Dendritic cell treated with granulocyte-macrophage colony-stimulating factor and Interleukin-4, amounts not matched to agents 40 ng/mL and 50 ng/mL, for 4 days (primary cell): Measurements from ENCODE around the gene GABRD.
"Not testable (repeated sequence)": the region's sequence is repeated elsewhere in the genome, so short reads cannot be mapped to it uniquely, and the experiment has no call there.

ENCODE experiments used
- H3K27ac Mint-ChIP-seq: one replicate; pipeline ENCODE4 v1.8.0; 2022; ENCODE audit warnings: mild to moderate bottlenecking, mixed read lengths
- H3K27me3 Mint-ChIP-seq: one replicate; pipeline ENCODE4 v1.8.0; 2022; ENCODE audit warnings: mild to moderate bottlenecking, mixed read lengths
- H3K36me3 Mint-ChIP-seq: one replicate; pipeline ENCODE4 v1.8.0; 2022; ENCODE audit warnings: low read depth, mixed read lengths
- H3K4me1 Mint-ChIP-seq: one replicate; pipeline ENCODE4 v1.8.0; 2022; ENCODE audit warnings: low read depth, mixed read lengths
- H3K4me3 Mint-ChIP-seq: one replicate; pipeline ENCODE4 v1.8.0; 2022; ENCODE audit warnings: mild to moderate bottlenecking, moderate library complexity, mixed read lengths
- H3K9me3 Mint-ChIP-seq: one replicate; pipeline ENCODE4 v1.8.0; 2022; ENCODE audit warnings: mixed read lengths
- intact Hi-C: fragments of 100-400 bp; cut with micrococcal nuclease; formaldehyde crosslinking; loops from one replicate; pipeline ENCODE4 v1.15.0; 2022

The GABRD gene

DNA sequence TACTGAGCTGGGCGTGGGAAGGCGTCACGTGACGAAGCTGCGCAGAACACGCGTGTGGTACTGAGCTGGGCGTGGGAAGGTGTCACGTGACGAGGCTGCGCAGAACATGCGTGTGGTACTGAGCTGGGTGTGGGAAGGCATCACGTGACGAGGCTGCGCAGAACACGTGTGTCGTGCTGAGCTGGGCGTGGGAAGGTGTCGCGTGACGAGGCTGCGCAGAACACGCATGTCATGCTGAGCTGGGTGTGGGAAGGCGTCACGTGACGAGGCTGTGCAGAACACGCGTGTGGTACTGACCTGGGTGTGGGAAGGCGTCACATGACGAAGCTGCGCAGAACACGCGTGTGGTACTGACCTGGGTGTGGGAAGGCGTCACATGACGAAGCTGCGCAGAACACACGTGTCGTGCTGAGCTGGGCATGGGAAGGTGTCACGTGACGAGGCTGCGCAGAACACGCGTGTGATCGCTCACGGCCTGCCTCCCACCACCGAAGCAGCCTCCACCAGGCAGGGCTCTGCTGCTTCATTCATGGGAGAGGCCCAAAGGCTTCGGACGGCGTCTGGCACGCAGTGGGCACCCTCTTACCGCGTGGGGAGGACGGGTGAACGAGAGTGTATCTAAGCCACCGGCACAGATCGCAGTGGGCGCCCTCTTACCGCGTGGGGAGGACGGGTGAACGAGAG is 39.5 kb upstream of the GABRD start:
- Mint-ChIP-seq H3K4me3 (no peak overlapping the region), H3K27ac (no peak overlapping the region), H3K36me3 (no peaks in the 10 kb centered on the region), H3K4me1 (peaks cover 6% of the 10 kb centered on the region), H3K9me3 (peaks cover 15% of the 10 kb centered on the region), H3K27me3 (peaks cover 21% of the 10 kb centered on the region)
- intact Hi-C loops, result no loop called here

DNA sequence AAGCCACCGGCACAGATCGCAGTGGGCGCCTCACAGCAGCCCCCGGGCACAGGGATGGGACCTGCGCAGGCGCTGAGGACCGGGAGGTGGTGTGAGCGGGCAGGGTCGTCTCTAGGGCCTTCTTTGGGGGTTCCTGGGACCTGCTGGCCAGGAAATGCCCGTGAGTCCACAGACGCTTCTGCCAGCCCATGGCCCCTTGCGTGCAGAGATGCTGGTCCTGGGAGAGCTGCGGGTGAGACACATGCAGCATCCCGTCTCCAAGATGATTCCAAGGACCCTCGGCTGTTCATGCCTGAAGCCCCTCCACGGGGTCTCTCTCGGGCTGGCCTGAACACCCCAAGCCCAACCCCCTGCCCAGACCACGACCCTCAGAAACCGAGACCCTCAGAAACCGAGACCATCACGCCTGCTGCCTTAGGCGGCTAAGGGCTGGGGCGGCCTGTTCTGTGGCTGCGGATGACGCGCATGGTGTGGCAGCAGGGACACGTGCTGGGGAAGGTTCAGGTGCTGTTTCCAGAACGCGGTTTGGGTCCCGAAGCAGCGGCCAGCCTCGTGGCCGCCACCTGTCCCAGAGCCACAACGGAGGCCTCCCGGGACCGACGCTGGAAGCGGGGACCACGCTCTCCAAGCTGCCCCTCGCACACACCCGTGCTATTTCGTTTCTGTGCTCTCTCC is 38.5 kb upstream of the GABRD start:
- no peak overlapping the region for H3K27ac Mint-ChIP-seq
- intact Hi-C loops, result no loop called here
- peaks cover 17% of the 10 kb centered on the region for H3K27me3 Mint-ChIP-seq
- no peaks in the 10 kb centered on the region for H3K36me3 Mint-ChIP-seq
- peaks cover 15% of the 10 kb centered on the region for H3K9me3 Mint-ChIP-seq
- peaks cover 2% of the 10 kb centered on the region for H3K4me1 Mint-ChIP-seq
- H3K4me3 Mint-ChIP-seq, result no peak overlapping the region

DNA sequence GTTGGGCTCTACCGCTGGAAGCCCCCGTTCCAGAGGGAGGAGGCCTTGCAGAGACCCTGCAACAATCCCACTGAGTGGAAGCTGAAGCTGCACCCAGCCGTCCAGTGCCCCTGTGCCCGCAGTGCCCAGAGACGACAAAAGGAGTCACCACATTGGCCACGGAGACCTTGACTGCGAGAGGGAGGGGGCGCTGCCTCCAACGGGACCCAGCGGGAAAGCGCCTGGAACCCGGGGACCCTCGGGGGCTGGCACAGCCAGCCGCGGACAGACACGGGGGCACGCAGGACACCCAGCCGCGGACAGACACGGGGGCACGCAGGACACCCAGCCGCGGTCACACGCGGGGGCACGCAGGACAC is 38.0 kb upstream of the GABRD start:
- H3K9me3 Mint-ChIP-seq, result peaks cover 15% of the 10 kb centered on the region
- no peaks in the 10 kb centered on the region for H3K36me3 Mint-ChIP-seq
- intact Hi-C loops, result no loop called here
- no peaks in the 10 kb centered on the region for H3K4me1 Mint-ChIP-seq
- no peak overlapping the region for H3K4me3 Mint-ChIP-seq
- peaks cover 14% of the 10 kb centered on the region for H3K27me3 Mint-ChIP-seq
- no peak overlapping the region for H3K27ac Mint-ChIP-seq

DNA sequence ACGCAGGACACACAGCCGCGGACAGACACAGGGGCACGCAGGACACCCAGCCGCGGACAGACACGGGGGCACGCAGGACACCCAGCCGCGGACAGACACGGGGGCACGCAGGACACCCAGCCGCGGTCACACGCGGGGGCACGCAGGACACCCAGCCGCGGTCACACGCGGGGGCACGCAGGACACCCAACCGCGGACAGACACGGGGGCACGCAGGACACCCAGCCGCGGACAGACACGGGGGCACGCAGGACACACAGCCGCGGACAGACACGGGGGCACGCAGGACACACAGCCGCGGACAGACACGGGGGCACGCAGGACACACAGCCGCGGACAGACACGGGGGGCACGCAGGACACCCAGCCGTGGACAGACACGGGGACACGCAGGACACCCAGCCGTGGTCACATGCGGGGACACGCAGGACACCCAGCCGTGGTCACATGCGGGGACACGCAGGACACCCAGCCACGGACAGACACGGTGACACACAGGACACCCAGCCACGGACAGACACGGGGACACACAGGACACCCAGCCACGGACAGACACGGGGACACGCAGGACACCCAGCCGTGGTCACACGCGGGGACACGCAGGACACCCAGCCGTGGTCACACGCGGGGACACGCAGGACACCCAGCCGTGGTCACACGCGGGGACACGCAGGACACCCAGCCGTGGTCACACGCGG is 37.4 kb upstream of the GABRD start:
- H3K27ac Mint-ChIP-seq, H3K4me3 Mint-ChIP-seq, H3K27me3 Mint-ChIP-seq, H3K36me3 Mint-ChIP-seq, H3K4me1 Mint-ChIP-seq, intact Hi-C loops: not testable (repeated sequence)
- H3K9me3 Mint-ChIP-seq, result peaks cover 15% of the 10 kb centered on the region

DNA sequence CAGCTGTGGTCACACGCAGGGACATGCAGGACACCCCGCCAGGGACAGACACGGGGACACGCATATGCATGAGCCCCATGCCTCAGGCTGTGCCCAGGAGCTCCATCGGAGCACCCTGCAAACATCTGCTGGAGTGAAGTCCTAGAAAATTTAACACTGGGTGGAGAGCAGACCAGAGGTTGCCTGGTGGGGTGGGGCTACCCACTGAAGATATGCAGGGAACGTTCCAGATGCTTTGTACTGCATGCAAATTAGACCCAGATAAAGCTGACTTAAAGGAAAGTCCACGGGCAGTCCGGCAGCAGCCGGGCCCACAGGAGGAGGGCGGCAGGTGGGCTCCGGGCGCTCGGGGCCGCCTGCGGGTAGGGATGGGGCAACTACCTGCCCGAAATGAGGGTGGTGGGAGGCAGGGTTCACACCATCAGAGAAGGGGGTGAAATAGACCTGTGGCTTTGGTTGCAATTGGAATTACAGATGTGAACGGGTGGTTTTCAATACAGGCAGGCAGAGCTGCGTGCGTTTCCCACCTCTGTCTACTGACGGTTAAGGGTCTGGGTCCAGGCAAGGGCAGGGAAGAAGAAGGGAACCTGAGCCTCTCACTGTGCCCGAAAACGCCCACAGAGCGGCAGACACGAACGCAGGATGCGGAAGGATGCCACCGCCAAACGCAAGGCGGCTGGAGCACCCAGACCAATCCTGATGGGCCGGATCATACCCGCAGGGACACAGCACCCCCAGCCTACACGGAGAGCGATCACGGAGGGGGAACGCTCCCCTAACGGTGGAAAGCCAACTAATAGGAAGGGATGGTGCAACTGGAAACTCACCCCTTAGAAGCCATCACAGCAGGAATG is 36.5 kb upstream of the GABRD start:
- H3K27ac Mint-ChIP-seq, result no peak overlapping the region

DNA sequence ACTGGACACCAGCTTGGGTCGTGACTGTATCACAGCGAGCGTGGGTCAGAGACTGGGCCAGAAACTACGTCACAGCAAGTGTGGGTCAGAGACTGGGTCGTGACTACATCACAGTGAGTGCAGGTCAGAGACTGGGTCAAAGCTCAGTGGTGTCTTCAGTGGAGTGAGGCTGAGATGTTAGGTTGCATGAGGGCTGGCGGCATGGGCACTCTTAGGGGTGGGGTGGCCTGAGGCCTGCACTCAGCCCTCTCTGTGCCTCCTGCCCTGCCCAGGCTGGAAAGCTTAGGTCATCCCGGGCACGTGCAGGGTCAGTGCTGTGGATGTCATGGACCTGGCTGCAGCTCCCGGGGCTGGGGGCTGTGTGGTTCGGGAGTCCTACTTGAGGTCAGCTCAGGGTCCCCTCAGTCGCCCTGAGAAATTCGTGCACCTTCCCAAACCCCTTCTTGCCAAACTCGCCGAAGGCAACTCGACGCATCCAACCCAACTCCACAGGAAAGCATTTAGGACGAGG is 34.5 kb upstream of the GABRD start:
- intact Hi-C loops, result no loop called here
- Mint-ChIP-seq H3K27ac (no peak overlapping the region), H3K4me3 (no peak overlapping the region), H3K4me1 (no peaks in the 10 kb centered on the region), H3K9me3 (peaks cover 3% of the 10 kb centered on the region), H3K27me3 (peaks cover 14% of the 10 kb centered on the region), H3K36me3 (no peaks in the 10 kb centered on the region)

More for the DNA sequence above, 36.5 kb upstream of the GABRD start:
- Mint-ChIP-seq H3K27me3 (peaks cover under 1% of the 10 kb centered on the region), H3K9me3 (peaks cover 15% of the 10 kb centered on the region), H3K4me1 (no peaks in the 10 kb centered on the region), H3K36me3 (no peaks in the 10 kb centered on the region), H3K4me3 (no peak overlapping the region)
- intact Hi-C loops, result no loop called here

DNA sequence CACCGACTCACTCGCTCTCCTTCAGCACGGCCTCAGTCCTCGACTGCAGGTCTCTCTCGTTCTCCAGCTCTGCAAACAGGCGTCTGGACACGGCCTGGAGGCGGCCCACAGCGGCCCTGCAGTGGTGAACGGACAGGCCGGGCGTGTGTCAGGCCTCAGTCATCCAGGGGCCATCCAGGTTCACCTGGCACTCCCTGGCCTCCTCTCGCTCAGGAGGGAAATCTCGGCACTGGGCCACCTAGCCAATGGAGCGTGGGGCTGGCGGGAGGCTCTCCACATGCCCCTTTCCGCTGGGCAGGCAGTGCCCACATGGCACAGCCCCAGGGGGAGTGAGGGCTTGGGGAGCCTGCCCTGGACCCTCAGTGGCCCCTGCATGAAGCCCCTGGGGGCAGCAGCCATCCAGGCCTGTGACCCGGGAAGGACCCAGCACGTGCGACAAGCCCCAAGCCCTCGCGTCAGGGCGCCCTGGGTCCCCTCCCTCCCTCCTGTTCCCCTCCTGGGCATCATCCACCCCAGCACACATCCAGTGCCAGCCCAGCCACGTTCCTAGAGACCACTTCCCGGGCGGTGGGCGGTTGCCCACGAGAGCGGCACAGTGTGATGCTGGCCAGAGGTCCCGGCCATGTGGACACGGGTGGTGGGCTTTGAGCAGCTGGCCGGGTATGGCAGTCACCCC is 33.6 kb upstream of the GABRD start:
- H3K4me3 Mint-ChIP-seq, result no peak overlapping the region
- H3K4me1 Mint-ChIP-seq, result no peaks in the 10 kb centered on the region
- intact Hi-C loops, result no loop called here
- H3K27me3 Mint-ChIP-seq, result peaks cover 14% of the 10 kb centered on the region
- no peak overlapping the region for H3K27ac Mint-ChIP-seq
- H3K9me3 Mint-ChIP-seq, result no peaks in the 10 kb centered on the region
- no peaks in the 10 kb centered on the region for H3K36me3 Mint-ChIP-seq

DNA sequence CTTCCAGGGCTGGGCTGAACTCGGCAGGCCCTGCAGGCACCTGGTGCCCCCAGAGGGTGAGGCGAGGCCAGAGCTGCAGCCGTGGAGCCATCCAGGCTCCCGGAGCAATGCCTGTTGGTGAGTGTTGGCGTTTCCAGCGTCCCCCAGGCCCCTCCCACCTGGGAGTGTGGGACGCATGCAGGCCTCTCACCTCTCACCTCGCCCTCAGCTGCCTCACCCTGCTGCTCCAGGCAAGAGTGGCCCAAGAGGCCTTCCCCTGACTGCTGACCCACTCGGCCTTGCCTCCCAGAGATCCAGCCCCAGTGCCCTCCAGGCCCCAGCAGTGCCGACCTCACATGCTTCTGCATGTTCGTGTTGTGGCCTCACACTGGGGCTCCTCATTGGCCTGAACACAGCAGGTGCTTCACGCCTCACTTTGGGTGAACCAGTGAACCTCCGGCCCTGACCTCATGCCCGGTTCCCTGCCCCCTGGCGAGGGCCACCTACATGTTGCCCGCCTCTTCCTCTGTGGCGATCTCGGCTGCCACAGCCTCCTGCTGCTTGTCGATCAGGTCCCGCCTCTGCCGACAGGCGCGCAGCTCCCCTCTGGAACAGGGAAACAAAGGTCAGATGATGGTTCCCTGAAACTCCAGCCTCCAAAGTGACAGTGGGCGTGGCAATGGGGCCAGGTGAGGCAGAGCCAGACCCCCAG is 32.5 kb upstream of the GABRD start:
- H3K4me1 Mint-ChIP-seq, result no peaks in the 10 kb centered on the region
- no peak overlapping the region for H3K27ac Mint-ChIP-seq
- no peaks in the 10 kb centered on the region for H3K36me3 Mint-ChIP-seq
- intact Hi-C loops, result no loop called here
- H3K9me3 Mint-ChIP-seq, result no peaks in the 10 kb centered on the region
- no peak overlapping the region for H3K4me3 Mint-ChIP-seq
- H3K27me3 Mint-ChIP-seq, result peaks cover 16% of the 10 kb centered on the region

DNA sequence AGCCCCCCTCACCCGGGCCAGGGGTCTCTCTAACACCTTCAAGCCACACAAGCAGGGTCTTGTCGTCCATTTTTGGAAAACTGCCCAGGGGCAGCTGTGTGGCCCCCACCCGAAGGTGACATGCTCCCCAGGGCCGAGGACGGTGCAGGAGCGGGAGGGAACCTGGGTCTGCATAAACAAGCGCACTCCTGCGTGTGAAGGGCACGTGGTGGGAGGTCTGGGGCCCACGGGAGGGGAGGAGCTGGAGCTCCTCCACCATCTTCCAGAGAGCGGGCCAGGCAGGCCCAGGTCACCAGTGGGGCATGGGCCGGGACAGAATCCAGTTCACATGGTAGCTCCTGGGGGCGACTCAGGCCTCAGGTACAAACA is 32.0 kb upstream of the GABRD start:
- H3K36me3 Mint-ChIP-seq, result no peaks in the 10 kb centered on the region
- no peak overlapping the region for H3K27ac Mint-ChIP-seq
- intact Hi-C loops, result no loop called here
- H3K9me3 Mint-ChIP-seq, result no peaks in the 10 kb centered on the region
- H3K4me1 Mint-ChIP-seq, result no peaks in the 10 kb centered on the region
- H3K27me3 Mint-ChIP-seq, result peaks cover 16% of the 10 kb centered on the region
- H3K4me3 Mint-ChIP-seq, result no peak overlapping the region

DNA sequence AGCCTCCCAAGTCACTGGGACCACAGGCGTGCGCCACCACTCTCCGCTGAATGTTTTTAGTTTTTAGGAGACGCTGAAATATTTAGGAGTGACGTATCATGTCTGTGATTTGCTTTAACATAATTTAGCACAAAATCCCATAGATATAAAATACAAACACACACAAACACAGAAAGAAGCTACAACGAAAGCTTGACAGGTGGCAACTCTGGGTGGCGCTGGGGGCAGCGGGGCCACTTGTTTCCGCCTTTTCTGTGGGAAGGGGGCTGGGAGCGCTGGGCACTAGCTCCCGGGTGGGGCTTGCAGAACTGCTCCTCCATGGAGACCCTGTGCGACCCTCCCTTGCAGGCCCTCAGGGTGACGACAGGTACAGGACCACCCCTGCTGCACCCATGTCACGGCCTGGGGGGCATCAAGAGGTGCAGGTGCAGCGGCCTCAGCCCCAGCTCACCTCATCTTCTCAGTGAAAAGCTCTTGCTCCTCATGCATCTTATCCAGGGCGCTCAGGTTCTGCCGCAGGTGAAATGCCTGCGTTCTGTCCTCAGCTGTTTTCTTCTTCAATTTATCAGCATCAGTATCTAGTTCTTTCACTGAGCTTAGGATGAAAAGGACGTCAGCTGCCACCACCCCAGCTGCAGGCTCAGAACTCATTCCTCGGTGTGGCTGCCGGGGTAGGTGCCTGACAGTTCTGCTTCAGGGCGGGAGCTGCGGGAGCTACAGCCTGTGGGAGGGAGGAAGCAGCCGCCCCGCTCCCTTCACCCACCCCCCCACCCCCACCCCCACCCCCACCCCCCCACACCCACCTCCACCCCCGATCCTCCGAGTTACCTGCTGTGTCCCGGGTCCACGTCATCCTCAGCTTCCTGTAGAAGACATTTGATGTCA is 30.8 kb upstream of the GABRD start:
- H3K4me1 Mint-ChIP-seq, result no peaks in the 10 kb centered on the region
- no peaks in the 10 kb centered on the region for H3K9me3 Mint-ChIP-seq
- intact Hi-C loops, result no loop called here
- no peak overlapping the region for H3K27ac Mint-ChIP-seq
- peaks cover 16% of the 10 kb centered on the region for H3K27me3 Mint-ChIP-seq
- H3K36me3 Mint-ChIP-seq, result no peaks in the 10 kb centered on the region
- no peak overlapping the region for H3K4me3 Mint-ChIP-seq

DNA sequence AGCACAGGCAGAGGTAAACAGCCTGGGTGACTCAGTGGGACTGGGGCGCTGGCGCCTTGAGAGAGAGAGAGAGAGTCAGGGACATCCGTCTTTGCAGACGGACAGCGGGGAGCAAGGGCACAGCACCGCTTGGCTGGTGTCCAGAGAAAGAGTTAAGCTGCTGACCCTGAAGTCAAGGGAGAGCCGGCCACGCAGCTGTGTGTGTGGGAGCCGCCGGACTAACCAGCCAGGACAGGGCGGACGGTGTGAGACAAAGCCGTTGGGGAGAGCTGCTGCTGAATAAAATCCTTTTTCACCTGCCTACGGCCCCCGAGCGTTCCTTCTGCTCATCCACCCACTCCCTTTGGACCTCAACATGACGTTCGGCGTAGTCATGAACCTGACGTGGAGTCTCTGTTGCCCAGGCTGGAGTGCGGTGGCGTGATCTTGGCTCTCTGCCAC is 30.0 kb upstream of the GABRD start:
- no peak overlapping the region for H3K4me3 Mint-ChIP-seq
- no peaks in the 10 kb centered on the region for H3K36me3 Mint-ChIP-seq
- intact Hi-C loops, result no loop called here
- no peaks in the 10 kb centered on the region for H3K4me1 Mint-ChIP-seq
- H3K27ac Mint-ChIP-seq, result no peak overlapping the region
- no peaks in the 10 kb centered on the region for H3K9me3 Mint-ChIP-seq
- peaks cover 16% of the 10 kb centered on the region for H3K27me3 Mint-ChIP-seq

DNA sequence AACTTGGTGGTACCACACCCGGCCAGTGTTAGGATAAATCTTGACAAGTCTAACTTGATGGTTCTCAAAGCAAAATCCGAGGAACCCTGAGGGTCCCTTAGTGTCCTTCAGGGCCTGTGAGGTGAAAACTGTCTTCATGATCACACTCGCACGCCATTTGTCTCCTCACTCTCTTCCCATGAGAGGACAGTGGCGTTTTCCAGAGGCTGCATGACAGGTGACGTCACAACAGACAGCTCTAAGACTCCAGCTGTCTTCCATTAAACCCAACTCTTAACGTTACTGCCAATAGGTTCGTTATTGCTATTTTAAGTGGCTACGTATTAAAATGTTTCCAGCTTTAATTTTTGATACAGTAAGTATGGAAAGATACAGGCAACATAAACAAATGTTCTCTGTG is 29.4 kb upstream of the GABRD start:
- no peak overlapping the region for H3K4me3 Mint-ChIP-seq
- intact Hi-C loops, result no loop called here
- H3K27me3 Mint-ChIP-seq, result peaks cover 16% of the 10 kb centered on the region
- H3K27ac Mint-ChIP-seq, result no peak overlapping the region
- H3K9me3 Mint-ChIP-seq, result no peaks in the 10 kb centered on the region
- peaks cover 4% of the 10 kb centered on the region for H3K4me1 Mint-ChIP-seq
- H3K36me3 Mint-ChIP-seq, result no peaks in the 10 kb centered on the region
